A673 (cell line): ENCODE measurements around the gene GATA1. TPM values are rescaled to one million over a fixed set of nuclear protein-coding genes. Genes with fewer than 3 reads are reported as not detected.

Experiments used
- BruUV-seq: library from RNA; stranded (reverse); fragments of 400-500 nt; replicated peaks from 2 replicates; lab custom pipeline; 2021; lab: Mats Ljungman, UMichigan
- CTCF ChIA-PET: fragments of 300-600 bp; sonication (Branson Sonifier 250); formaldehyde crosslinking; loops from one replicate; lab custom pipeline; 2022; ENCODE audit warnings: antibody characterized with exemption; lab: Charles Lee
- POLR2A ChIA-PET: fragments of 300-600 bp; sonication (Branson Sonifier 250); formaldehyde crosslinking; loops from one replicate; lab custom pipeline; 2022; ENCODE audit warnings: antibody characterized with exemption; ENCODE audit not compliant: low non-redundant PET; lab: Charles Lee
- DNase-seq: peaks from one replicate; pipeline ENCODE4 v3.0.0-alpha.2; 2015; ENCODE audit warnings: low spot score
- H3K27ac ChIP-seq: fragments of 200-600 bp; sonication (generic); 2 replicates; pipeline ENCODE4 v1.5.1; 2016; ENCODE audit warnings: mixed run types, low read depth, mild to moderate bottlenecking, mixed read lengths, antibody characterized with exemption, low read length; ENCODE audit not compliant: poor library complexity, severe bottlenecking
- H3K27me3 ChIP-seq: fragments of 200-600 bp; sonication (generic); replicated peaks from 2 replicates; pipeline ENCODE4 v1.6.1; 2017; ENCODE audit warnings: mixed run types, low read depth, mild to moderate bottlenecking, mixed read lengths, antibody characterized with exemption, low read length; ENCODE audit not compliant: insufficient read depth, poor library complexity
- H3K36me3 ChIP-seq: fragments of 200-600 bp; sonication (generic); 2 replicates; pipeline ENCODE4 v1.6.1; 2016; ENCODE audit warnings: mixed run types, mild to moderate bottlenecking, mixed read lengths, antibody characterized with exemption, low read length; ENCODE audit not compliant: insufficient read depth, poor library complexity, severe bottlenecking
- H3K4me1 ChIP-seq: fragments of 200-600 bp; sonication (generic); 2 replicates; pipeline ENCODE4 v1.6.1; 2017; ENCODE audit warnings: mixed run types, mild to moderate bottlenecking, mixed read lengths, antibody characterized with exemption, low read length; ENCODE audit not compliant: insufficient read depth, poor library complexity, severe bottlenecking
- H3K4me3 ChIP-seq: fragments of 200-600 bp; sonication (generic); 2 replicates; pipeline ENCODE4 v1.5.1; 2016; ENCODE audit warnings: low read depth, mixed run types, mild to moderate bottlenecking, mixed read lengths, low read length; ENCODE audit not compliant: poor library complexity, severe bottlenecking
- H3K9me3 ChIP-seq: fragments of 200-600 bp; sonication (generic); 2 replicates; pipeline ENCODE4 v1.6.1; 2016; ENCODE audit warnings: mixed run types, low read depth, mild to moderate bottlenecking, mixed read lengths, antibody characterized with exemption, low read length; ENCODE audit not compliant: poor library complexity, severe bottlenecking
- EZH2 ChIP-seq: fragments of 200-600 bp; sonication (generic); IDR thresholded peaks from 2 replicates; pipeline ENCODE4 v1.6.1; 2017; ENCODE audit warnings: borderline replicate concordance, low read depth, mild to moderate bottlenecking, mixed read lengths, antibody characterized with exemption, low read length; ENCODE audit not compliant: poor library complexity, severe bottlenecking
- intact Hi-C: fragments of 100-400 bp; cut with micrococcal nuclease; formaldehyde crosslinking; loops from one replicate; pipeline ENCODE4 v1.10.0; 2022; ENCODE audit not compliant: unreplicated experiment
- total RNA-seq: library from RNA; stranded (reverse); gene quantifications from 2 replicates; pipeline ENCODE4 v1.2.3, GENCODE V29; 2021
- TF ChIP-seq, protein P1 (sequence below): fragments of 300-800, 200-600 bp; sonication (generic); conservative IDR thresholded peaks from 2 replicates; pipeline ENCODE4 v1.5.1; 2017; ENCODE audit warnings: low read depth, mild to moderate bottlenecking, antibody characterized with exemption, low read length, moderate library complexity, mixed read lengths

Gene GATA1
- total RNA-seq, 1 experiment from 2014 or later, result not detected

DNA sequence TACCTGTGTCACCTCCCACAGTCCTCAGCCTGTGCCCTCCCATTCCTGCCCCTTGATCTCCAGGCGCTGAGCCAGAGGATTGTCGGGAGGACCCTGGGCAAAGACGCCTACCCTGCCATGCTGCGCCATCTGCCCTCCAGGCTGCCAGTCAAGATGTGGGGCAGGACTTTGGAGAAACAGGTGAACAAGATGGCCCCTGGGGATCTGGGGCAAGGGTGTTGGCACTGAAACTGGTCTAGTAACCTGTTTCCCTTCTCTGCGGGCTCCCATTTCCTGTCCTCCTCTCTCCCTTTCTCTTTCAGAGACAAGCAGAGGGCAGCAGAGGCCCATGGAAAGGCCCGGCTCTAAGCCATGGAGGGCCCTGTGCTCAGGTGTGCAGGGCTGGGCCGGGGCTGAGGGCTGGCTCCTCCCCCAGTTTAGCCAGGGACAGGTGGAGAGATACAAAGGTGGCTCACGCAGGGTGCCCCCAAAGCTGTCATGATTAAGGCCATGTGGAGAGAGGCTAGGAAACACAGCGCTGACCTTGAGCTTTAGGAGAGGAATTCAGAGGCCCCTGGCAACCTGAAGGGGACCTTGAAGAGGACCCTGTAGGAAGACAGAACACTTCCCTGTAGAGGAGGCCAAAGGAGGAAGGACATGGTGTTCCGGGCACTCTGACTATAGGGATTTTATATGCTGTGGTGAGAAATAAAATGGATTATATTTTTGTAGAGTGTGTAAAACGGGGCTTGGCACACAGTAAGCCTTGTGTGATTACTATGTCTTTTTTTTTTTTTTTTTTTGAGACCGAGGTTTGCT lies 24.5 kb upstream of the GATA1 start, which contains the start of gene GLOD5:
TSS of gene GLOD5 (plus strand) at position 74 of the 798 bp plus-strand sequence. CDS start at position 118, 44 bp downstream.
- Histone ChIP-seq H3K27me3 (no peaks in the 10 kb centered on the region), H3K9me3 (no peaks in the 10 kb centered on the region), H3K27ac (no peak within 1 kb of the TSS), H3K4me3 (no peak within 1 kb of the TSS), H3K36me3 (no peaks in the 10 kb centered on the region), H3K4me1 (no peaks in the 10 kb centered on the region)
- intact Hi-C loops, result no loop called here
- CTCF ChIA-PET, result no interaction called here
- no peak for TF ChIP-seq EZH2
- TF ChIP-seq, protein P1, sequence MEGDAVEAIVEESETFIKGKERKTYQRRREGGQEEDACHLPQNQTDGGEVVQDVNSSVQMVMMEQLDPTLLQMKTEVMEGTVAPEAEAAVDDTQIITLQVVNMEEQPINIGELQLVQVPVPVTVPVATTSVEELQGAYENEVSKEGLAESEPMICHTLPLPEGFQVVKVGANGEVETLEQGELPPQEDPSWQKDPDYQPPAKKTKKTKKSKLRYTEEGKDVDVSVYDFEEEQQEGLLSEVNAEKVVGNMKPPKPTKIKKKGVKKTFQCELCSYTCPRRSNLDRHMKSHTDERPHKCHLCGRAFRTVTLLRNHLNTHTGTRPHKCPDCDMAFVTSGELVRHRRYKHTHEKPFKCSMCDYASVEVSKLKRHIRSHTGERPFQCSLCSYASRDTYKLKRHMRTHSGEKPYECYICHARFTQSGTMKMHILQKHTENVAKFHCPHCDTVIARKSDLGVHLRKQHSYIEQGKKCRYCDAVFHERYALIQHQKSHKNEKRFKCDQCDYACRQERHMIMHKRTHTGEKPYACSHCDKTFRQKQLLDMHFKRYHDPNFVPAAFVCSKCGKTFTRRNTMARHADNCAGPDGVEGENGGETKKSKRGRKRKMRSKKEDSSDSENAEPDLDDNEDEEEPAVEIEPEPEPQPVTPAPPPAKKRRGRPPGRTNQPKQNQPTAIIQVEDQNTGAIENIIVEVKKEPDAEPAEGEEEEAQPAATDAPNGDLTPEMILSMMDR, result 0 out of 2 replicates have a peak, but pooled peaks have one; percentile 26
- no TSS peak for BruUV-seq
- POLR2A ChIA-PET, result no interaction called here
- peak; percentile 5 for DNase-seq

DNA sequence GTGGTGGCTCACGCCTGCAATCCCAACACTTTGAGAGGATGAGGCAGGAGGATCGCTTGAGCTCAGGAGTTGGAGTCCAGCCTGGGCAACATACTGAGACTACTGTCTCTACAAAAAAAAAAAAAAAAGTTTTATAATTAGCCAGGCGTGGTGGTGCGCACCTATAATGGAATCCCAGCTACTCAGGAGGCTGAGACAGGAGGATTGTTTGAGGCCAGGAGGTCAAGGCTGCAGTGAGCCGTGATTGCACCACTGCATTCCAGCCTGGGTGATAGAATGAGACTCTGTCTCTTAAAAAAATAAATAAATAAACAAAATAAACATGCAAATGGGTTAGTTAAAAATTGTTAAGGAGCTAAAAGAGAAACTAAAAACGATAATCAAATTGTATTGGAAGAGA lies 17.2 kb upstream of the GATA1 start:
- no peaks in the 10 kb centered on the region for H3K9me3 ChIP-seq
- BruUV-seq, result no TSS peak
- POLR2A ChIA-PET, result no interaction called here
- intact Hi-C loops, result no loop called here
- no peaks in the 10 kb centered on the region for H3K36me3 ChIP-seq
- H3K27me3 ChIP-seq, result no peaks in the 10 kb centered on the region
- H3K27ac ChIP-seq, result no peak overlapping the region
- DNase-seq, result no peak
- no peak for TF ChIP-seq EZH2
- TF ChIP-seq, protein P1, result no peak
- CTCF ChIA-PET, result no interaction called here
- no peak overlapping the region for H3K4me3 ChIP-seq
- no peaks in the 10 kb centered on the region for H3K4me1 ChIP-seq

DNA sequence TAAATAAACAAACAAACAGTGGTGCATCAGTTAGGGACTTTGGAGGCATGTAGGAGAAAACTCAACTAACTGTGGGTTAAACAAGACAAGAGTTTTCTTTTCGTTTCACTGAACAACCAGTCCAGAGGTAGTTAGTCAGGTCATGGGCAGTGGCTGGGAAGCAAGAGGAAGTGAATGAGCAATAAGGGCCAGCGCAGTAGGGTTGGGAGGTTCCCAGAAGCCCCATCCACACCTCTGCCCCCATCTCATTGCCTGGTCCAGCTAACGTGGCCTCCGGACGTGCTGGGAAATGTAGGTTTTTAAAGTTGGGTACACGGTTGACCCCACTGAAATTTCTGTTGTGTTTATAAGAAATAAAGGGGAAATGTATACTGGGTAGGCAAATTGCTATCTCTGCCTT lies 16.1 kb upstream of the GATA1 start:
- POLR2A ChIA-PET, result no interaction called here
- TF ChIP-seq, protein P1, result no peak
- TF ChIP-seq EZH2, result no peak
- H3K4me1 ChIP-seq, result no peaks in the 10 kb centered on the region
- no TSS peak for BruUV-seq
- H3K4me3 ChIP-seq, result no peak overlapping the region
- intact Hi-C loops, result no loop called here
- H3K36me3 ChIP-seq, result no peaks in the 10 kb centered on the region
- no peaks in the 10 kb centered on the region for H3K27me3 ChIP-seq
- H3K27ac ChIP-seq, result no peak overlapping the region
- DNase-seq, result no peak
- CTCF ChIA-PET, result no interaction called here
- no peaks in the 10 kb centered on the region for H3K9me3 ChIP-seq
